ENCODE measurements around the gene SMOC1.

SMOC1 gene

DNA sequence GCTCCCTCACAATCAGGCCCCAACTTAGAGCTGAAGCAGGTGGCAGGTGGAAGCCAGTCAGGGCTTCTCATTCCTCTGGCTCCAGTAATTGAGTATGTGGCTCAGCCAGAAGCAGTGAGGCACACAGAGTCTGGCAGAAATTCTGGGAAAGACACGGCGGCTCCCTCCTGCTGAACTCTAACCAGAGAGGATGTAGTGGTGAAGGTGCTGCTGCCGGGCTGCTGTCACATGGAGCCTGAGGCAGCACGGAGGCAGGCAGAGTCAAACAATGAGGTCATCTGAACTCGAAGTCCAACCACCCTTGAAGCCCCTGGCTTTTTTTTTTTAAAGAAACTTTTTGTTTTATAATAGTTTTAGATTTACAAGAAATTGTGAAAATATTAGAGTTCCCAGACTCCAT lies 33.4 kb upstream of the SMOC1 start:
- no peak overlapping the region for H3K27ac ChIP-seq (ENCODE audit: low read length)
- H3K79me2 ChIP-seq (ENCODE audit: low read length), result no peaks in the 10 kb centered on the region
- H3K4me1 ChIP-seq (ENCODE audit: low read length), result no peaks in the 10 kb centered on the region
- H4K20me1 ChIP-seq (ENCODE audit: insufficient read depth, low read length), result no peaks in the 10 kb centered on the region
- no peaks in the 10 kb centered on the region for H3K9me3 ChIP-seq (ENCODE audit: insufficient read depth, low read length)
- TF ChIP-seq, protein P1, sequence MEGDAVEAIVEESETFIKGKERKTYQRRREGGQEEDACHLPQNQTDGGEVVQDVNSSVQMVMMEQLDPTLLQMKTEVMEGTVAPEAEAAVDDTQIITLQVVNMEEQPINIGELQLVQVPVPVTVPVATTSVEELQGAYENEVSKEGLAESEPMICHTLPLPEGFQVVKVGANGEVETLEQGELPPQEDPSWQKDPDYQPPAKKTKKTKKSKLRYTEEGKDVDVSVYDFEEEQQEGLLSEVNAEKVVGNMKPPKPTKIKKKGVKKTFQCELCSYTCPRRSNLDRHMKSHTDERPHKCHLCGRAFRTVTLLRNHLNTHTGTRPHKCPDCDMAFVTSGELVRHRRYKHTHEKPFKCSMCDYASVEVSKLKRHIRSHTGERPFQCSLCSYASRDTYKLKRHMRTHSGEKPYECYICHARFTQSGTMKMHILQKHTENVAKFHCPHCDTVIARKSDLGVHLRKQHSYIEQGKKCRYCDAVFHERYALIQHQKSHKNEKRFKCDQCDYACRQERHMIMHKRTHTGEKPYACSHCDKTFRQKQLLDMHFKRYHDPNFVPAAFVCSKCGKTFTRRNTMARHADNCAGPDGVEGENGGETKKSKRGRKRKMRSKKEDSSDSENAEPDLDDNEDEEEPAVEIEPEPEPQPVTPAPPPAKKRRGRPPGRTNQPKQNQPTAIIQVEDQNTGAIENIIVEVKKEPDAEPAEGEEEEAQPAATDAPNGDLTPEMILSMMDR (IDR thresholded peaks at IDR 0.05; ENCODE audit: low read depth, low read length), result no peak
- TF ChIP-seq EZH2phosphoT487 (IDR thresholded peaks at IDR 0.05; ENCODE audit: low read depth), result no peak
- H3K27me3 ChIP-seq (ENCODE audit: low read depth, low read length), result peaks cover 24% of the 10 kb centered on the region
- no peak overlapping the region for H3K4me3 ChIP-seq (ENCODE audit: low read length)
- H2AFZ ChIP-seq (ENCODE audit: low read depth, low read length), result no peak overlapping the region
- H3K4me2 ChIP-seq (ENCODE audit: low read length), result no peak overlapping the region
- no peaks in the 10 kb centered on the region for H3K36me3 ChIP-seq (replicated peaks; ENCODE audit: low read depth, low read length)
- no peak overlapping the region for H3K9ac ChIP-seq (ENCODE audit: low read length)

- H3K9me3 ChIP-seq (ENCODE audit: insufficient read depth, low read length), result no peaks in the 10 kb centered on the region
- no peak for TF ChIP-seq EZH2phosphoT487 (IDR thresholded peaks at IDR 0.05; ENCODE audit: low read depth)
- TF ChIP-seq, protein P1 (IDR thresholded peaks at IDR 0.05; ENCODE audit: low read depth, low read length), result no peak
- no peaks in the 10 kb centered on the region for H3K79me2 ChIP-seq (ENCODE audit: low read length)
- no peaks in the 10 kb centered on the region for H3K36me3 ChIP-seq (replicated peaks; ENCODE audit: low read depth, low read length)
- no peaks in the 10 kb centered on the region for H4K20me1 ChIP-seq (ENCODE audit: insufficient read depth, low read length)
- no peak overlapping the region for H3K4me3 ChIP-seq (ENCODE audit: low read length)
- no peak overlapping the region for H2AFZ ChIP-seq (ENCODE audit: low read depth, low read length)
- H3K4me1 ChIP-seq (ENCODE audit: low read length), result no peaks in the 10 kb centered on the region
- H3K27me3 ChIP-seq (ENCODE audit: low read depth, low read length), result peaks cover 8% of the 10 kb centered on the region; the same call in 1 of the 2 replicates
- H3K9ac ChIP-seq (ENCODE audit: low read length), result no peak overlapping the region
- no peak overlapping the region for H3K4me2 ChIP-seq (ENCODE audit: low read length)
- no peak overlapping the region for H3K27ac ChIP-seq (ENCODE audit: low read length)
Observed at GRCh38 chr14:69848156-69848555, 31.1 kb upstream of the SMOC1 start.

DNA sequence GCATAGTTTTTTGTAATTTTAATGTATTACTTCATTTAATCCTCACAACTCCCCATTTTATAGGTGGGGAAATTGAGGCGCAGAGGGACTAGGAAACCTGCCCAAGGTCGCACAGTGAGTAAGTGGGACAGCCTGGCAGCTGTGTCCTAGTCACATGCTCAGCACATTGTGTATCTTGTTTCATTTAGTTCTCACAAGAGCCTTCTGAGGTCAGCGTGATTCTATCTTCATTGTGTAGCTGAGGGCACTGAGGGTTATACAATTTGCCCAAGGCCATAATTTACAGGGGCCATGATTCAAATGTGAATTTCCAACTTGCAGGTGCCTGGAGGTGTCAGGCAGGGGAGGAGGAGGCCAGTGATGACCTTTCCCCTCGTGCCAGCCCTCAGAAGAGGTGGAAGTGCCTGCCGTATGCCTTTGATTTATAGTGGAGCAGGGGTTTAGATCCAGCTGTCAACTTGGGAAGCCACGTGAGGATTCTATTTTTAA lies 30.3 kb upstream of the SMOC1 start:
- Histone ChIP-seq H3K4me3 (ENCODE audit: low read length) (no peak overlapping the region), H3K27ac (ENCODE audit: low read length) (no peak overlapping the region), H3K9me3 (ENCODE audit: insufficient read depth, low read length) (no peaks in the 10 kb centered on the region), H3K4me2 (ENCODE audit: low read length) (no peak overlapping the region), H4K20me1 (ENCODE audit: insufficient read depth, low read length) (no peaks in the 10 kb centered on the region), H3K4me1 (ENCODE audit: low read length) (no peaks in the 10 kb centered on the region), H3K36me3 (replicated peaks; ENCODE audit: low read depth, low read length) (no peaks in the 10 kb centered on the region), H3K79me2 (ENCODE audit: low read length) (no peaks in the 10 kb centered on the region), H3K9ac (ENCODE audit: low read length) (no peak overlapping the region), H3K27me3 (ENCODE audit: low read depth, low read length) (peaks cover 8% of the 10 kb centered on the region; the same call in 1 of the 2 replicates), H2AFZ (ENCODE audit: low read depth, low read length) (no peak overlapping the region)
- TF ChIP-seq EZH2phosphoT487 (IDR thresholded peaks at IDR 0.05; ENCODE audit: low read depth), result no peak
- TF ChIP-seq, protein P1 (IDR thresholded peaks at IDR 0.05; ENCODE audit: low read depth, low read length), result no peak

DNA sequence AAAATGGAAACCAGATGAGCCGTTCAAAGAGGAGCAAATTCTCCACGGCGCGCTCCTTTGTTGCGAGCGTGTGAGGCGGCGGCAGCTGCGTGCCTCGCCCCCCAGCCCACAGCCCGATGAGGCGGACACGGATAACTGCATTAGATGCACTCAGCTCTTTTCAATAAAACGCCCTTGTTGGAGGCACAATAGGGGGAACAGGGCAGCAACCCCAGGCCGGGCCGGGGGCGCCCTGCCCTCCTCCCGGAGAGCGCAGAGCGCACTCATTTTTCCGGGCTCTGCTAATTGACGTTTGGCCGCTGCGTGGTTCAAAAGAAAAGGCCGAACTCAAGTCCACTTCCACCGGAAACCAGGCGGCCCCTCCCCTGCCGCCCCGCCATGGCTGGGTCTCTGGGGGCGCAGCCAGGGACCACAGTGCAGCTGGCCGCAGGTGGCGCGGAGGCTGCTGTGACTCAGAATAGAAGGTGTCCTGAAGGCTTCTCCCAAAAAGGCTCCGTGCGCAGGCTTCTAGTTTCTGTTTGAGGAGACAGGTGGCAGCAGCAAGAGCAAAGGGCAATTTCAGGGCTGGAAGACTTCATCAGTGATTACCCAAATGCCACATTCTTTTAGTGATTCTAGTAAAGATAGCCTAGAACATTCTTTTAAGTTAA lies 29.0 kb upstream of the SMOC1 start:
- Histone ChIP-seq H3K9ac (ENCODE audit: low read length) (no peak overlapping the region), H3K27ac (ENCODE audit: low read length) (no peak overlapping the region), H4K20me1 (ENCODE audit: insufficient read depth, low read length) (no peaks in the 10 kb centered on the region), H3K79me2 (ENCODE audit: low read length) (no peaks in the 10 kb centered on the region), H2AFZ (ENCODE audit: low read depth, low read length) (no peak overlapping the region), H3K9me3 (ENCODE audit: insufficient read depth, low read length) (no peaks in the 10 kb centered on the region), H3K36me3 (replicated peaks; ENCODE audit: low read depth, low read length) (no peaks in the 10 kb centered on the region), H3K27me3 (ENCODE audit: low read depth, low read length) (peaks cover 15% of the 10 kb centered on the region; the same call in 1 of the 2 replicates), H3K4me2 (ENCODE audit: low read length) (no peak overlapping the region), H3K4me1 (ENCODE audit: low read length) (no peaks in the 10 kb centered on the region), H3K4me3 (ENCODE audit: low read length) (no peak overlapping the region)
- TF ChIP-seq EZH2phosphoT487 (IDR thresholded peaks at IDR 0.05; ENCODE audit: low read depth), result no peak
- TF ChIP-seq, protein P1 (IDR thresholded peaks at IDR 0.05; ENCODE audit: low read depth, low read length), result no peak
